ENCODE measurements around the gene FMN2.

The FMN2 gene

GRCh38 chr1:240474133-240474614 is 382.5 kb downstream of the FMN2 start:
- H3K4me2 ChIP-seq (ENCODE audit: low read length): peak overlapping the region; percentile 24
- no peaks in the 10 kb centered on the region for H4K20me1 ChIP-seq (ENCODE audit: insufficient read depth, low read length)
- no peak overlapping the region for H2AFZ ChIP-seq (ENCODE audit: low read depth, low read length)
- peaks cover 24% of the 10 kb centered on the region for H3K4me1 ChIP-seq (ENCODE audit: low read length)
- H3K4me3 ChIP-seq (ENCODE audit: low read length): no peak overlapping the region
- H3K36me3 ChIP-seq (replicated peaks; ENCODE audit: low read depth, low read length): no peaks in the 10 kb centered on the region
- H3K9me3 ChIP-seq (ENCODE audit: insufficient read depth, low read length): no peaks in the 10 kb centered on the region
- no peak for TF ChIP-seq EZH2phosphoT487 (IDR thresholded peaks at IDR 0.05; ENCODE audit: low read depth)
- no peaks in the 10 kb centered on the region for H3K27me3 ChIP-seq (ENCODE audit: low read depth, low read length)
- H3K9ac ChIP-seq (ENCODE audit: low read length): no peak overlapping the region
- H3K79me2 ChIP-seq (ENCODE audit: low read length): no peaks in the 10 kb centered on the region
- H3K27ac ChIP-seq (ENCODE audit: low read length): no peak overlapping the region

GRCh38 chr1:240475832-240476231 is 384.1 kb downstream of the FMN2 start:
- Histone ChIP-seq H2AFZ (ENCODE audit: low read depth, low read length) (no peak overlapping the region), H3K4me2 (ENCODE audit: low read length) (no peak overlapping the region), H3K4me1 (ENCODE audit: low read length) (peaks cover 20% of the 10 kb centered on the region), H3K27me3 (ENCODE audit: low read depth, low read length) (no peaks in the 10 kb centered on the region), H3K79me2 (ENCODE audit: low read length) (no peaks in the 10 kb centered on the region), H3K36me3 (replicated peaks; ENCODE audit: low read depth, low read length) (no peaks in the 10 kb centered on the region), H4K20me1 (ENCODE audit: insufficient read depth, low read length) (no peaks in the 10 kb centered on the region), H3K9me3 (ENCODE audit: insufficient read depth, low read length) (no peaks in the 10 kb centered on the region), H3K4me3 (ENCODE audit: low read length) (no peak overlapping the region), H3K9ac (ENCODE audit: low read length) (no peak overlapping the region), H3K27ac (ENCODE audit: low read length) (no peak overlapping the region)
- TF ChIP-seq CTCF (IDR thresholded peaks at IDR 0.05; ENCODE audit: low read depth, low read length) (no peak), EZH2phosphoT487 (IDR thresholded peaks at IDR 0.05; ENCODE audit: low read depth) (no peak)

GRCh38 chr1:240478536-240478935 is 386.9 kb downstream of the FMN2 start:
- no peak overlapping the region for H3K4me3 ChIP-seq (ENCODE audit: low read length)
- no peak overlapping the region for H3K4me2 ChIP-seq (ENCODE audit: low read length)
- TF ChIP-seq EZH2phosphoT487 (IDR thresholded peaks at IDR 0.05; ENCODE audit: low read depth): no peak
- TF ChIP-seq CTCF (IDR thresholded peaks at IDR 0.05; ENCODE audit: low read depth, low read length): no peak
- no peaks in the 10 kb centered on the region for H3K36me3 ChIP-seq (replicated peaks; ENCODE audit: low read depth, low read length)
- H3K9me3 ChIP-seq (ENCODE audit: insufficient read depth, low read length): no peaks in the 10 kb centered on the region
- H3K27ac ChIP-seq (ENCODE audit: low read length): no peak overlapping the region
- no peaks in the 10 kb centered on the region for H3K27me3 ChIP-seq (ENCODE audit: low read depth, low read length)
- no peaks in the 10 kb centered on the region for H4K20me1 ChIP-seq (ENCODE audit: insufficient read depth, low read length)
- peaks cover 13% of the 10 kb centered on the region for H3K4me1 ChIP-seq (ENCODE audit: low read length)
- no peaks in the 10 kb centered on the region for H3K79me2 ChIP-seq (ENCODE audit: low read length)
- H3K9ac ChIP-seq (ENCODE audit: low read length): no peak overlapping the region
- H2AFZ ChIP-seq (ENCODE audit: low read depth, low read length): no peak overlapping the region

GRCh38 chr1:240484804-240485443 is 393.2 kb downstream of the FMN2 start:
- no peaks in the 10 kb centered on the region for H4K20me1 ChIP-seq (ENCODE audit: insufficient read depth, low read length)

More at GRCh38 chr1:240484804-240485443, 393.2 kb downstream of the FMN2 start:
- no peaks in the 10 kb centered on the region for H3K36me3 ChIP-seq (replicated peaks; ENCODE audit: low read depth, low read length)
- no peak overlapping the region for H3K9ac ChIP-seq (ENCODE audit: low read length)
- no peak overlapping the region for H3K4me2 ChIP-seq (ENCODE audit: low read length)
- no peaks in the 10 kb centered on the region for H3K4me1 ChIP-seq (ENCODE audit: low read length)
- peaks cover 39% of the 10 kb centered on the region for H3K27me3 ChIP-seq (ENCODE audit: low read depth, low read length)
- no peak overlapping the region for H3K27ac ChIP-seq (ENCODE audit: low read length)
- H3K4me3 ChIP-seq (ENCODE audit: low read length): no peak overlapping the region
- TF ChIP-seq EZH2phosphoT487 (IDR thresholded peaks at IDR 0.05; ENCODE audit: low read depth) (no peak), CTCF (IDR thresholded peaks at IDR 0.05; ENCODE audit: low read depth, low read length) (no peak)
- no peak overlapping the region for H2AFZ ChIP-seq (ENCODE audit: low read depth, low read length)
- H3K9me3 ChIP-seq (ENCODE audit: insufficient read depth, low read length): no peaks in the 10 kb centered on the region
- H3K79me2 ChIP-seq (ENCODE audit: low read length): no peaks in the 10 kb centered on the region
